Renal cortex interstitium (tissue), 15 donors: ENCODE measurements around the gene PRKACA. TPM values are rescaled to one million over a fixed set of nuclear protein-coding genes. Genes with fewer than 3 reads are reported as not detected.
A peak's percentile ranks its signal among the peaks of the same experiment; 100 is the strongest.

Experiments
- DNase-seq, 11 donors: peaks; one replicate each; pipeline ENCODE4 v3.0.0-alpha.2; 2013; ENCODE audit warnings: low read depth in 9 of 11, low spot score in 4 of 11; ENCODE audit errors: extremely low read depth in 1 of 11
- long read RNA-seq, 16 experiments: transcript quantifications; one replicate each; lab custom pipeline, GENCODE V29; 2026
- polyA plus RNA-seq, 3 donors: library from polyadenylated mRNA; unstranded; fragments of 120-200 nt; gene quantifications; one replicate each; pipeline ENCODE4 v1.2.1, GENCODE V29; 2013; ENCODE audit not compliant: insufficient read length in 3 of 3

PRKACA gene
- 100 to 1,000 TPM in 1 of 3 donors, 10 to 100 TPM in 2; 90.2 to 104 (median 92.6) TPM for polyA plus RNA-seq
- long read RNA-seq, donor 1, transcript PRKACA-201 (10 exons, 2,677 nt): major isoform, 20 of 20 reads
- long read RNA-seq, donor 1, partial matches to known transcripts: 0 of 20 reads
- long read RNA-seq, donor 1, other reads (novel, unspliced or antisense): 0 of 20 reads
- long read RNA-seq, donor 2, transcript PRKACA-201 (10 exons, 2,677 nt): major isoform, 16 of 16 reads
- long read RNA-seq, donor 2, partial matches to known transcripts: 0 of 16 reads
- long read RNA-seq, donor 2, other reads (novel, unspliced or antisense): 0 of 16 reads
- long read RNA-seq, donor 3, transcript PRKACA-201 (10 exons, 2,677 nt): major isoform, 23 of 23 reads
- long read RNA-seq, donor 3, partial matches to known transcripts: 0 of 23 reads
- long read RNA-seq, donor 3, other reads (novel, unspliced or antisense): 0 of 23 reads
- long read RNA-seq, donor 4, transcript PRKACA-201 (10 exons, 2,677 nt): major isoform, 7 of 9 reads
- long read RNA-seq, donor 4, partial matches to known transcripts: 0 of 9 reads
- long read RNA-seq, donor 4, other reads (novel, unspliced or antisense): 0 of 9 reads
- long read RNA-seq, donor 5, transcript PRKACA-201 (10 exons, 2,677 nt): major isoform, 24 of 34 reads
- long read RNA-seq, donor 5, partial matches to known transcripts: 8 of 34 reads
- long read RNA-seq, donor 5, other reads (novel, unspliced or antisense): 0 of 34 reads
- long read RNA-seq, donor 6, transcript PRKACA-201 (10 exons, 2,677 nt): major isoform, 12 of 15 reads
- long read RNA-seq, donor 6, partial matches to known transcripts: 0 of 15 reads
- long read RNA-seq, donor 6, other reads (novel, unspliced or antisense): 0 of 15 reads
- long read RNA-seq, donor 7, transcript PRKACA-201 (10 exons, 2,677 nt): major isoform, 15 of 16 reads
- long read RNA-seq, donor 7, partial matches to known transcripts: 0 of 16 reads
- long read RNA-seq, donor 7, other reads (novel, unspliced or antisense): 0 of 16 reads
- long read RNA-seq, donor 8: 0 reads
- long read RNA-seq, donor 9, transcript PRKACA-201 (10 exons, 2,677 nt): major isoform, 14 of 15 reads
- long read RNA-seq, donor 9, partial matches to known transcripts: 0 of 15 reads
- long read RNA-seq, donor 9, other reads (novel, unspliced or antisense): 0 of 15 reads
- long read RNA-seq, donor 10, transcript PRKACA-201 (10 exons, 2,677 nt): major isoform, 14 of 15 reads
- long read RNA-seq, donor 10, partial matches to known transcripts: 0 of 15 reads
- long read RNA-seq, donor 10, other reads (novel, unspliced or antisense): 0 of 15 reads
- long read RNA-seq, donor 11, transcript PRKACA-201 (10 exons, 2,677 nt): major isoform, 19 of 21 reads
- long read RNA-seq, donor 11, partial matches to known transcripts: 0 of 21 reads
- long read RNA-seq, donor 11, other reads (novel, unspliced or antisense): 0 of 21 reads
- long read RNA-seq, donor 12, transcript PRKACA-201 (10 exons, 2,677 nt): major isoform, 6 of 8 reads
- long read RNA-seq, donor 12, partial matches to known transcripts: 0 of 8 reads
- long read RNA-seq, donor 12, other reads (novel, unspliced or antisense): 0 of 8 reads
- long read RNA-seq, donor 13: 0 reads
- long read RNA-seq, donor 14, transcript PRKACA-201 (10 exons, 2,677 nt): major isoform, 12 of 12 reads
- long read RNA-seq, donor 14, partial matches to known transcripts: 0 of 12 reads
- long read RNA-seq, donor 14, other reads (novel, unspliced or antisense): 0 of 12 reads
- long read RNA-seq, donor 15, transcript PRKACA-201 (10 exons, 2,677 nt): major isoform, 5 of 6 reads
- long read RNA-seq, donor 15, partial matches to known transcripts: 0 of 6 reads
- long read RNA-seq, donor 15, other reads (novel, unspliced or antisense): 0 of 6 reads
- long read RNA-seq, donor 16, transcript PRKACA-201 (10 exons, 2,677 nt): major isoform, 32 of 43 reads
- long read RNA-seq, donor 16, partial matches to known transcripts: 9 of 43 reads
- long read RNA-seq, donor 16, other reads (novel, unspliced or antisense): 0 of 43 reads

- peak; percentile 86 to 99 (median 98) for DNase-seq
These were observed at the start of gene PRKACA for GRCh38 chr19:14117668-14118164. PRKACA (minus strand) TSS chr19:14117762; CDS start chr19:14117547, 215 bp downstream.

DNA sequence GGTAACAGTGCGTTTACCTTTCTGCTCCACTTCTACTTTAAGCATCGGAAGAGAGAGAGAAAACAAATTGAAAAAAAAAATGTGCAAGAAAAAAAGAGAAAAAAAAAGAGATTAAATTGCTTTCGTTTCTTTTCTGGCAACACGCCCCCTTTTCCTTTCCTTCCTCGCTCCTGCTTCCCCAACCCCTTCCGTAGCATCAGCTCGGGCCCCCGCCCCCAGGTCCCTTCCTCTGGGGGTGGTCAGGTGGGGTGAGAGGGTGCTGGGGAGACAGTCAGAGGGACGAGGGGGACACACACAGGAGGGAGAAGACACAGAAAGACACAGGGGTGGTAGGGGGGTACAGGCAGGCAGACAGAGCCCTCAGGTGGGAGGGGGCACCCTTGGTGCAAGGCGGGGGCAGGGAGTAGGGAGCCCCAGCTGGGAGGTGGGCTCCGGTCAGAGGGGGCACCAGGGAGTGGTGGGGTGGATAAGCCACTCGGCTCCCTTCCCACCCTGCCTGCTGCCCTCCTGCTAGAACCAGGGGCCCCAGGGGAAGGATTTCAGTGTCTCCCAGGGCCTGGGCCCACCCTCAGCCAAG lies 49.5 kb upstream of the PRKACA start:
- DNase-seq: no peak

GRCh38 chr19:14165990-14166830 lies 48.6 kb upstream of the PRKACA start:
- DNase-seq: no peak

DNA sequence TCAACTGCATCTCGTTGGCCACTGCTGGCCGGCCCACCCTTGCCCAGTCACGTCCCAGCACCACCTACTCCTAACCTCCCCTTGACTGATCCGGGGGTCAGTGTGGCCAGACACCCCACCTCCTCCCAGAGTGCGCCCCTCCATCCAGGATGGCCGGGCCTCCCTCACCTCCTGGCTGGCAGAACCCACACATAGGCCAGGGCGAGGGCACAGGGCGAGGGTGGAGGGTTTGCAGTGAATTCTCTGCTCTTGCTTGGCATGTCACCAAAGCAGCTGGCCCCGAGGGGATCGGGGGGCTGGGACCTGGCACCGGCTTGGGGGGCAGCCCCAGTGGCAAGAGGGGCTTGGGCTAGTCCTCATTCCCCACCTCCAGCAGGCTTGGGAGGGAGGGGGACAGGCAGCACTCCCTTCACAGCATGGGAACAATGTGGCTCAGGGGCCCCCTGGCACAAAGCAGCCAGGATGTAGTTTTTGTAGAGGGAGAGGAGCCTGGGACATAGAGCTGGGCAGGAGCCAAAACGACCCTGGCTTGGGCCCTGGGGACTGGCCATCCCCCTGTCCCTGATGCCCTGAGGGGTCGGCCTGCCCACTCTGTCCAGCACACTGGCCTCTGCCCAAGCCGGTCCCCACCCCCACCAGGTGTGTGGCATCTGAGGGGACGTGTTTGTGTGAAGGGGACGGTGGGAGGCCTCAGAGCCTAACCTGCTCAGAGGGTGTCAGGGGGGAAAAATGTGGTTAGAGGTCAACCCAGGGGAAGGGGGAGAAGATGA lies 47.3 kb upstream of the PRKACA start:
- DNase-seq: no peak

DNA sequence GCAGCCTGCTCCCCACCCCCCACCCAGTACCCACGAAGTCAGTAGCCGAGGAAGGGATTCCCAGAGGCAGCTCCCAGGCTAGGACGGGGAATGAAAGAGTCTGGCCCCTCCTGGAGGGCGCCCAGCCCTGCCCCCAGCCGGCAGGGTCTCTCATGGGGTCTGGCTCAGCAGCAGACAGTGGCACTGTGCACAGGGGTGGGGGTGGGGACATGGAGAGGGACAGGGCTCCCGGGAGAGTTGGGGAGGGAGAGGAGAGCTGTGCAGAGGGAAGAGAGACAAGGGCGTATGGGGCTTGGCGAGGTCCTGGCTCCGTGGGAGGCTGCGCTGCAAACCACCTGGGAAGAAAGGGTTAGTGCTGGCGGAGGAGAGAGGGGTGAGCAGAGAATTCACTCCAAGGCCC lies 46.5 kb upstream of the PRKACA start:
- no peak for DNase-seq

DNA sequence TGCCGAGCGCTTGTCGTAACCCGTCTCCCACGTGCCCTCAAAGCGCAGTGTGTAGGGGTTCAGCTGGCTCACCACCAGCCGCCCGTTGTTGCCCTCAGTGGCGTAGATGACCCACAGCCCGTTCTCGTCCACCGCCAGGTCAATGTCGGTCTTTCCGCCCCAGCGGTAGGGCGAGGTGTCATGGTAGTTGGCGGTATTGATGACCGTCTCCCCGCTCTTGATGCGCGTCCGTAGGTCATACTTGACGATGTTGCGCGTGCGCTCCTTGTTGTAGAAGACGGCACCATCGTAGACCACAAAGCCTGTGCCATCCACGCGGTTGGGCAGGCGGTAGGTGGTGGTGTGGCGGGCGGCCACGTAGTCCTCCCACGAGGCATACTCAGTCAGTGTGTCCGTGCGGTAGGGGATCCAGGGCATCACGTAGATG lies 45.3 kb upstream of the PRKACA start:
- DNase-seq: no peak

DNA sequence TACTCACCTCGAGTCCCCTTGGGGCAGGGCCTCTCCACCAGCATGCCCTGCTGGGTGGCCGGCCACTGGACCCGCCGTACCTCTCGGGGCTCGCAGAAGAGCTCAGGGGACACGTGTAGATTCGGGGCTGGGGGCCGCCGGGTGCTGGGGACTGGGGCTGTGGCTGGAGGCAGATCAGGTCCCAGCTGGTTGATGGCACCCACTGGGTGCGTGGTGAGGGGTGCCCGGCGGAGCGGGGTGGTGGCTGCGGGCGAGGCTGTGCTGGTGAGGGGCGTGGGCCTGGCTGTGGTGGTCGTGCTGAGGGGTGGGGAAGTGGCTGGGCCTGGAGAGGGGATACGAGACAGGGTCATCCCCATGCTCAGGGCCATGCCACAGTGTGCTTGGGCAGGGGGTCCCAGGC lies 43.7 kb upstream of the PRKACA start:
- DNase-seq: no peak

- DNase-seq: no peak
These were observed 42.6 kb upstream of the PRKACA start for GRCh38 chr19:14160017-14160703.

DNA sequence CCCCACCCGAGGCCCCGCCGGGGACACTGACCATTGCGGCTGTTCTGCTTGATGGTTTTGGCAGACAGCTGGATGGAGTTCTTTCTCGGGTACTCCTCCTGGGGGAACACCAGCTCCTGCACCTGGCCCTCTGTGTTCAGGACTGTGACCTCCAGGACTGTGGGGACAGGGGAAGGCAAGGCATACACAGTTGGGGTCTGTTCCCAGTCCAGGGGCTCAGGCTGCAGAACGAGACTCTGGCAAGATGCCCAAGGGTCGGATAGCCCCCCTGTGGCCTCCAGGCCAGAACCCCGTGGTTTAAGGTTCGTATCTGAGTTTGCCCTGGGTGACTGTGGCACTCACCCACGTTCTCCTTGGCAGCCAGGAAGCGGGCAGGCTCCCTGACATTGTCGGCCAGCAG lies 41.5 kb upstream of the PRKACA start:
- DNase-seq: no peak

DNA sequence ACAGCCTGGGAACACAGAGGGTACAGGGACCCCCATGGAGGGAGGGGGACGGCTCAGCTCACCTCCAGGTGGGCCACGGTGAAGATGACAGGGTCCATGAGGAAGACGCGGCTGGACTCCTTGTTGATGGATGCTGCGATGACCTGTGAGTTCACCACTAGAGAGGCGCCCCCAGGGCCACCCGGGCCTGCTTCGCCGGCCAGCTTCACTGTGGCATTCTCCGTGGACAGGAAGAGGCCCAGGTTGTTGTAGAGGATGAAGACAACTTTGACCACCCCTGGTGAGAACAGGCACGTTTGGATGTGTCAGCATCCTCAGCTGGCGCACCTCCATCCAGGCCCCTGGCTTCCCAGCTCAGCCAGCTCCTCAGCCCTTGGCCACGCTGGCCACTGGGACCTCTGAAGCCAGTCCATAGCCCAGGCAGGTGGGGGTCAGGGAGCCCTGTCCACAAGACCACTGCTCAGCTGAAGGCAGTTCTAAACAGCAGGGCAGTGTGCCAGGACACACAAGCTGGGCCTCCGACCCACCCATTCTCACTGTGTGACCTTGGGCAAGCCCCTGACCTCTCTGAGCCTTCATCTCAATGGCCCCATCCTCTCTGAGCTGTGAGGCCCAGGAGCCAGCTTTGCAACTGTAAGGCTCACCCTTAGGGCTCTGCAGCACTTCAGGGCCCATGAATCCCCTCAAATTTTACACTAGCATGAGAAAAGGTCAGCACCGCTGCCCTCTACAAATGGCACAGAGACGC lies 40.9 kb upstream of the PRKACA start:
- no peak for DNase-seq

DNA sequence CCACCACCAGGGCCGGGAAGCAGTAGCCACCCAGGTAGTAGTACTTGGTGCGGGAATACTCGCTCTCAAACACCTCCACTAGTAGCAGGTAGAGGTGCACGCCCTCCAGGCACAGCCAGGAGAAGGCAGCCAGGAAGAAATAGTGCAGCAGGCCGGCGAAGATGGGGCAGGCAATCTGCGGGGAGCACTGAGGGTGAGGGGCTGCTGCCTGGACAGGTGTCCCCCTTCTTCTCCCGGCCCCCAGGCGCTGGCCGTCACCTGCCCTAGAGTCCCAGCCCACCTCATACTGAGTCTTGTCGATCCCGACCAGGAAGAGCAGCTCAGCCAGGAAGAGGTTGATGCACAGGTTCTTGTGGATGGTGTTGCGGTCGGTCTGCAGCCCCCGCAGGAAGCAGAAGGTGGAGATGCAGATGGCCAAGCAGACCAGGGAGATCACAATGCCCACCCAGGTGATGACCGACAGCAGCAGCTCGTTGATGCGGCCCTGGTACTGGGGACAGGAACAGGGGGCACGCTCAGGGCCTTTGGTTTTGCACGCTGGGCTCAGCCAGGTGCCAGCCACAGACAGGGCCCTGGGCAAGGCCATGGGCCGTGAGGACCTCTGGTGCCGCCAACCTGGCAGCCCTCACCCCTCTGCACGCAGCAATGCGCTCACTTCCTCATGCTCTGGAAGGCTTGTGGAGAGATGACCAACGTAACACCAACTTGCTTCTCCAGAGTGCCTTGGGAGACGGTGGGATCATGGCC lies 39.6 kb upstream of the PRKACA start:
- DNase-seq: no peak

DNA sequence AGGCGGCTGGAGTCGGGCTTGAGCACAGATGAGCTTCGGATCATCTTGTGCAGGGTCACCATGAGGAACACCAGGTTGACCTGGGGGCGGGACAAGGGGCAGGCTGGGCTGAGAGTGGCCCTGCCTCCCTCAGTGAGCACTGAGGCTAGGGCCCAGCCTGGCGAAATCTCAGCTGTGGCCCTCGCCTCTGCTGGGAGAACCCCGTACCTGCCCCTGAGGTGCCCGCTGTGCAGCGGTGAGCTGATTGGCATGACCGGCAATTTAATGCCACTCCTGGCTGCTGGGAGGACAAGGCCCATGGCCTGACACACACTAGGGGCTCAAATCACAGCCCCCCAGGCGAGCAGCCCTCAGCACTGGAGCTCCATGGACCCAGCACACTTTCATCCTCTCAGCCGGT lies 38.6 kb upstream of the PRKACA start:
- DNase-seq: no peak

DNA sequence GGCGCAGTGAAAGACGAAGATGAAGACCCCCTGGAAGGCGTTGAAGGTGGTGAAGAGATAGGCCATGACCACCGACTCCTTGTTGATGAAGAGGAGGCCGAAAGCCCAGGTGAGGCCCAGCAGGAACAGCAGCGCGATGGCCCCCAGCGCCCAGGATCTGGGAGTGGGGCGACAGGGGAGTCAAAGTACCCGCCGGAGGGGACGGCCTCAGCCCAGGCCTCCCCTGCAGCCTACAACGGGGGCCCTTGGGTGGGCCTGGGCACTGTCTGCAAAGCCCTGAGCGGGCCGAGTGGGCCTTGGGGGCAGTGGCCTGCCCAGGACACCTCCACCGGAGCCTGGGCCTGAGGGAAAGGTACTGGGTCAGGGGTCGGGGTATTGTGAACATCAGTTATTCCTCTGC lies 37.8 kb upstream of the PRKACA start:
- DNase-seq: no peak

- no peak for DNase-seq
These were observed 35.2 kb upstream of the PRKACA start for GRCh38 chr19:14152713-14153112.
